ENCODE results near the gene ADCY2. TPM values are rescaled to one million over a fixed set of nuclear protein-coding genes. Genes with fewer than 3 reads are reported as not detected.

ADCY2 gene
- total RNA-seq, 1 experiment from 2014 or later: not detected

DNA sequence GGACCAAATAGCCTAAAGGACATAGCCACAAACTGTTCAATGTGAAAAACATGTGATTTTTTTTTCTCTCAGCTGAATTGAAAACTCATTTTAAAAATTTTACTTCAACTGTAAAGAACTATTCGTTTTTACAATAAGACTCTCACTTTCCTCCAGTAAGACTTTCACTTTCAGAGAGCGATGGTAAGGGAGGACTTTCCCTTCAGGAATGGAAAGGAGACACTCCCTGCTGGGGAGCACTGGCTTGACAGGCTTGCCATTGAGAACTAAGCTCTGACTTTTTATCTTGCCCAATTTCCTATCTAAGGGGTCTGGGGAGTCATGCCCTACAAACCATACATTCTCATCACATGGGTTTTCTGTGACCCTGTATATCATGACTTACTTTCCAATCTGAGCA is 268.3 kb downstream of the ADCY2 start:
- no peak for DNase-seq (ENCODE audit: unreplicated experiment)
- TF ChIP-seq, protein P1, sequence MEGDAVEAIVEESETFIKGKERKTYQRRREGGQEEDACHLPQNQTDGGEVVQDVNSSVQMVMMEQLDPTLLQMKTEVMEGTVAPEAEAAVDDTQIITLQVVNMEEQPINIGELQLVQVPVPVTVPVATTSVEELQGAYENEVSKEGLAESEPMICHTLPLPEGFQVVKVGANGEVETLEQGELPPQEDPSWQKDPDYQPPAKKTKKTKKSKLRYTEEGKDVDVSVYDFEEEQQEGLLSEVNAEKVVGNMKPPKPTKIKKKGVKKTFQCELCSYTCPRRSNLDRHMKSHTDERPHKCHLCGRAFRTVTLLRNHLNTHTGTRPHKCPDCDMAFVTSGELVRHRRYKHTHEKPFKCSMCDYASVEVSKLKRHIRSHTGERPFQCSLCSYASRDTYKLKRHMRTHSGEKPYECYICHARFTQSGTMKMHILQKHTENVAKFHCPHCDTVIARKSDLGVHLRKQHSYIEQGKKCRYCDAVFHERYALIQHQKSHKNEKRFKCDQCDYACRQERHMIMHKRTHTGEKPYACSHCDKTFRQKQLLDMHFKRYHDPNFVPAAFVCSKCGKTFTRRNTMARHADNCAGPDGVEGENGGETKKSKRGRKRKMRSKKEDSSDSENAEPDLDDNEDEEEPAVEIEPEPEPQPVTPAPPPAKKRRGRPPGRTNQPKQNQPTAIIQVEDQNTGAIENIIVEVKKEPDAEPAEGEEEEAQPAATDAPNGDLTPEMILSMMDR (IDR thresholded peaks at IDR 0.05; ENCODE audit: unreplicated experiment): no peak
- CTCF ChIA-PET: no interaction called here
- intact Hi-C loops (cut with micrococcal nuclease): no loop called here
- no peaks in the 10 kb centered on the region for H3K9me3 Mint-ChIP-seq (ENCODE audit: unreplicated experiment)
- POLR2A ChIA-PET: no interaction called here
- H3K27me3 Mint-ChIP-seq (ENCODE audit: insufficient read depth, unreplicated experiment): no peaks in the 10 kb centered on the region
- no peak overlapping the region for H3K4me3 Mint-ChIP-seq (ENCODE audit: unreplicated experiment)
- peaks cover 9% of the 10 kb centered on the region for H3K4me1 Mint-ChIP-seq (ENCODE audit: insufficient read depth, unreplicated experiment)
- BruUV-seq (replicated peaks): no TSS peak
- no peaks in the 10 kb centered on the region for H3K36me3 Mint-ChIP-seq (ENCODE audit: insufficient read depth, unreplicated experiment)
- no peak overlapping the region for H3K27ac Mint-ChIP-seq (ENCODE audit: low read depth, unreplicated experiment)

DNA sequence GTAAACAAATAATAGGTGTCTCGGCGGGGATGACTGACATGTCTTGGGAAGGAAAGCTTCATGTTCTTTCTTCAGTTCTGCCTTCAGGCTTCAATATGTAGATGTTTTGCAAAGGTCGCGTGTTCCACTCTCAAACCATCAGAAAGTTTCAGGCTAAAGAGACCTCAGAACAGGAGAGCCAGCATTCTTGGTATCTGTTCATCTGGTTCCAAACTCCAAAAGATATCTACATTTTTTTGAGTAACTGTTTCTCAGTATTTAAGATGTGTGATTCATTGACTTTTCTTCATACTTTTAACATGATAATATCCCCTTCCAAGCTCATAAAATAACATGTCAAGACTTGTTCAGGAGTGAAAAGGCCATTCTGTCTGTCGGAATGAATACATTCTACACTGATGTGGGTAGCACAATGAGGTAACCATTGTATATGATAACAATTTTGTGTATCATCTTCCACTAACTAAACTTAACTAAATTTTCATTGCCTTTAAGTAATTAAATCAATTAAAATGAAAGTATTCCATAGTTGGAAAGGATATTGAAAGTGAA is 271.4 kb downstream of the ADCY2 start:
- no peaks in the 10 kb centered on the region for H3K9me3 Mint-ChIP-seq (ENCODE audit: unreplicated experiment)
- no peaks in the 10 kb centered on the region for H3K27me3 Mint-ChIP-seq (ENCODE audit: insufficient read depth, unreplicated experiment)
- intact Hi-C loops (cut with micrococcal nuclease): no loop called here
- ChIA-PET POLR2A (no interaction called here), CTCF (interaction anchor here (0.6 to 1.2 kb wide), 2 partner anchors 149 to 1125 kb away, joined by 3 to 4 read pairs; no protein-coding TSS in a partner anchor)
- H3K4me1 Mint-ChIP-seq (ENCODE audit: insufficient read depth, unreplicated experiment): peaks cover 9% of the 10 kb centered on the region
- no peak overlapping the region for H3K4me3 Mint-ChIP-seq (ENCODE audit: unreplicated experiment)
- no TSS peak for BruUV-seq (replicated peaks)
- peak overlapping the region; percentile 25 for H3K27ac Mint-ChIP-seq (ENCODE audit: low read depth, unreplicated experiment)
- DNase-seq (ENCODE audit: unreplicated experiment): peak; percentile 11
- TF ChIP-seq, protein P1 (IDR thresholded peaks at IDR 0.05; ENCODE audit: unreplicated experiment): no peak
- no peaks in the 10 kb centered on the region for H3K36me3 Mint-ChIP-seq (ENCODE audit: insufficient read depth, unreplicated experiment)

DNA sequence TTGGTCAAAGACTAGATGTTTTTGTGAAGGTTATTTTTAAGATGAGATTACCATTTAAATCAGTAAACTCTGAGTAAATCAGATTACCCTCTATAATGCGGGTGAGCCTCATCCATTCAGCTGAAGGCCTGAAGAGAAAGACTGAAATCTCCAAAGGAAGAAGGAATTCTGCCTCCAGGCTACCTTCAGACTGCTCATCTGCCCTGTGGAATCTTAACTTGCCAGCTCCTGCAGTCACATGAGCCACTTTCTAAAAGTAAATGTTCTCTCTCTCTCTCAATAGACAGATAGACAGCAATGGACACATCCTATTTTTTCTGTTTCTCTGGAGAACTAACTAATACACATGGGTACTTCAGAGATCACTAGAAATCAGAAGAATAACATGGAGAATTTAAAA is 272.2 kb downstream of the ADCY2 start:
- POLR2A ChIA-PET: no interaction called here
- no peak overlapping the region for H3K4me3 Mint-ChIP-seq (ENCODE audit: unreplicated experiment)
- CTCF ChIA-PET: no interaction called here
- H3K4me1 Mint-ChIP-seq (ENCODE audit: insufficient read depth, unreplicated experiment): peaks cover 9% of the 10 kb centered on the region
- H3K9me3 Mint-ChIP-seq (ENCODE audit: unreplicated experiment): no peaks in the 10 kb centered on the region
- no peak for DNase-seq (ENCODE audit: unreplicated experiment)
- peak overlapping the region; percentile 25 for H3K27ac Mint-ChIP-seq (ENCODE audit: low read depth, unreplicated experiment)
- no peaks in the 10 kb centered on the region for H3K27me3 Mint-ChIP-seq (ENCODE audit: insufficient read depth, unreplicated experiment)
- H3K36me3 Mint-ChIP-seq (ENCODE audit: insufficient read depth, unreplicated experiment): no peaks in the 10 kb centered on the region
- intact Hi-C loops (cut with micrococcal nuclease): no loop called here
- TF ChIP-seq, protein P1 (IDR thresholded peaks at IDR 0.05; ENCODE audit: unreplicated experiment): no peak
- no TSS peak for BruUV-seq (replicated peaks)

DNA sequence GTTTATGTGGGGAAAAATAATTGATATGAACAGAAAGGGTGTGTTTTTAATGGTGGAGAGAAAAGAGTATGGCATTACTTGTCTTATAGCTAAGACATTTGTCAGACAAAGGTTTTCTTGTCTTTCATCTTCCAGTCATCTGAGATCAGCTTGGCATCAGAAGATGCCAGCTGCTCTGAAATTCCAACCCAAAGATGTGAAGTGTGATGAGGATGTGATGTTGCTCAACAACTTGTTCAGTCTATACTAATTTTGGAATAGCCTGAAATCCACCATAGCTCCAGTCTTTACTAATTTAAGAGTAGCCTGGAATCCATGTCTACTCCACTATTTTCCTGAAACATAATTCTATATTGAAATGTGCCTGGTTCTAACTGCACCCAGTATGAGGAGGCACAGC is 272.7 kb downstream of the ADCY2 start:
- intact Hi-C loops (cut with micrococcal nuclease): no loop called here
- peaks cover 9% of the 10 kb centered on the region for H3K4me1 Mint-ChIP-seq (ENCODE audit: insufficient read depth, unreplicated experiment)
- no peak for DNase-seq (ENCODE audit: unreplicated experiment)
- H3K27me3 Mint-ChIP-seq (ENCODE audit: insufficient read depth, unreplicated experiment): no peaks in the 10 kb centered on the region
- no TSS peak for BruUV-seq (replicated peaks)
- no peaks in the 10 kb centered on the region for H3K36me3 Mint-ChIP-seq (ENCODE audit: insufficient read depth, unreplicated experiment)
- POLR2A ChIA-PET: no interaction called here
- H3K27ac Mint-ChIP-seq (ENCODE audit: low read depth, unreplicated experiment): peak overlapping the region; percentile 25
- no peaks in the 10 kb centered on the region for H3K9me3 Mint-ChIP-seq (ENCODE audit: unreplicated experiment)
- H3K4me3 Mint-ChIP-seq (ENCODE audit: unreplicated experiment): no peak overlapping the region
- TF ChIP-seq, protein P1 (IDR thresholded peaks at IDR 0.05; ENCODE audit: unreplicated experiment): no peak
- CTCF ChIA-PET: no interaction called here

Data from MCF 10A (cell line).